ENCODE results near the gene VWC2L. TPM values are rescaled to one million over a fixed set of nuclear protein-coding genes. Genes with fewer than 3 reads are reported as not detected.

Gene VWC2L
- total and polyA plus RNA-seq, 10 of the 15 experiments (the other 5 are each of a cell fraction or from before 2014, with no cell fraction given), result not detected

DNA sequence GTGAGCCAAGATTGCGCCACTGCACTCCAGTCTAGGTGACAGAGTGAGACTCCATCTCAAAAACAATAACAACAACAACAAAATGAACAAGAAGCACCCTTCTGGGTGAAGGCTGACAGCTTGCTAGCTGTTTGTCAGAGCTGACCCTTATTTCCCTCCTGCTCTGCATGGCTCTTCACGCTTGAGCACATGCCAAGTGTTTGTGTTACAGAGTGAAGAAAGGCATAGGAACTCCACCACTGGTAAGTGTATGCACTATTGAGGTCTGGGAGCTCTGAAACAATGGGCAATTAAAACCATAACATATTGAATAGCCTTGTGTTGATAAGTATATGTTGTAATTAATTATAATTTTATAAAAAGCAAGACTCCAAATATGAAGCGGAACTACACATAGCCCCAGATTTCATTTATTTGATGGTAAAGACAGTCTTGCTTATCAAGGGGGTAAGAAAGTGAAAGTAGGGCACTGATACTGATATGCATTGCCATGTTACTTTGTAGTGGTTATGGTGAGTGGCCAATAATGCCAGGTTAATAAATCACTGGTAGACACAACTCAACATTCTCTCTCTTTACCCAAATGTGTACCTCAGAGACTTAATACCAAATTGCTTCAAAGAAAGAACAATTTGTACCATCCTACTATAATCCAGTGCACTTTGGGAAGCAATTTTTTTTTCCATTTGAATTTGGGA is 163.4 kb downstream of the VWC2L start:
- Histone ChIP-seq H3K27me3 (replicated peaks in 1 of 2; ENCODE audit: control insufficient read depth in 2 of 2, insufficient read depth in 2 of 2, low read length in 1 of 2) (no peaks in the 10 kb centered on the region), H3K36me3 (ENCODE audit: control insufficient read depth in 2 of 2, insufficient read depth in 2 of 2, low read length in 1 of 2) (no peaks in the 10 kb centered on the region), H3K4me1 (ENCODE audit: control insufficient read depth, insufficient read depth, low read length) (no peaks in the 10 kb centered on the region), H3K4me2 (ENCODE audit: control insufficient read depth, insufficient read depth) (no peak overlapping the region), H3K79me2 (ENCODE audit: control insufficient read depth, insufficient read depth, low read length) (no peaks in the 10 kb centered on the region), H3K4me3 (no peak overlapping the region), H3K9me3 (replicated peaks; ENCODE audit: control insufficient read depth, insufficient read depth, low read length) (no peaks in the 10 kb centered on the region; the same call in 2 of the 3 replicates), H3K9ac (ENCODE audit: control insufficient read depth, insufficient read depth, low read length) (no peak overlapping the region), H4K20me1 (ENCODE audit: control insufficient read depth, insufficient read depth) (no peaks in the 10 kb centered on the region), H3K27ac (ENCODE audit: control insufficient read depth, insufficient read depth) (no peak overlapping the region), H2AFZ (ENCODE audit: control insufficient read depth, low read depth, low read length) (no peak overlapping the region)
- FAIRE-seq, result peak; percentile 18
- 82% methylated on average over 3 of the region's 3 CpGs for WGBS (ENCODE audit: insufficient coverage, insufficient replicate concordance, low lambda C conversion rate, missing lambda C conversion rate)
- in situ Hi-C loops (cut with MboI), result no loop called here
- TF ChIP-seq CHD4 (IDR thresholded peaks at IDR 0.05) (no peak), DPF2 (IDR thresholded peaks at IDR 0.05) (no peak), SPI1 (IDR thresholded peaks at IDR 0.05; ENCODE audit: borderline replicate concordance, insufficient read depth, low read depth, low read length) (no peak), ZBED1 (IDR thresholded peaks at IDR 0.05; ENCODE audit: borderline replicate concordance) (no peak), TARDBP (IDR thresholded peaks at IDR 0.05; ENCODE audit: borderline replicate concordance) (no peak), ESRRA (IDR thresholded peaks at IDR 0.05; ENCODE audit: low read length) (no peak), EP300 (IDR thresholded peaks at IDR 0.05; ENCODE audit: borderline replicate concordance in 1 of 2, control insufficient read depth in 1 of 2, low read depth in 2 of 2, low read length in 2 of 2) (no peak), MTA2 (IDR thresholded peaks at IDR 0.05; ENCODE audit: low read depth) (no peak), NR2F1 (conservative IDR thresholded peaks at IDR 0.05) (no peak), MYB (IDR thresholded peaks at IDR 0.05; ENCODE audit: borderline replicate concordance, low read depth, low read length) (no peak), SREBF1 (IDR thresholded peaks at IDR 0.05; ENCODE audit: low read length) (no peak), KDM1A (IDR thresholded peaks at IDR 0.05; ENCODE audit: borderline replicate concordance) (no peak), JUNB (IDR thresholded peaks at IDR 0.05) (no peak), ZNF384 (IDR thresholded peaks at IDR 0.05; ENCODE audit: borderline replicate concordance, low read depth, low read length) (no peak)
- TF ChIP-seq, protein P1, sequence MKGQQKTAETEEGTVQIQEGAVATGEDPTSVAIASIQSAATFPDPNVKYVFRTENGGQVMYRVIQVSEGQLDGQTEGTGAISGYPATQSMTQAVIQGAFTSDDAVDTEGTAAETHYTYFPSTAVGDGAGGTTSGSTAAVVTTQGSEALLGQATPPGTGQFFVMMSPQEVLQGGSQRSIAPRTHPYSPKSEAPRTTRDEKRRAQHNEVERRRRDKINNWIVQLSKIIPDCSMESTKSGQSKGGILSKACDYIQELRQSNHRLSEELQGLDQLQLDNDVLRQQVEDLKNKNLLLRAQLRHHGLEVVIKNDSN (IDR thresholded peaks at IDR 0.05; ENCODE audit: borderline replicate concordance, extremely low read length, insufficient read depth, low read depth, low read length), result no peak
- ATAC-seq, result peak; percentile 85
- intact Hi-C loops (cut with micrococcal nuclease; ENCODE audit: unreplicated experiment), result no loop called here
- ChIA-PET SMC1A (ENCODE audit: uncharacterized antibody, unreplicated experiment) (interaction anchor here (0.6 to 1.2 kb wide), 2 partner anchors 13 to 293 kb away, joined by 3 to 4 read pairs; no protein-coding TSS in a partner anchor), RAD21 (ENCODE audit: unreplicated experiment) (no interaction called here), POLR2A (no interaction called here), CTCF (interaction anchor here (0.6 to 1.4 kb wide), 2 partner anchors 13 to 399 kb away, joined by 3 to 4 read pairs; no protein-coding TSS in a partner anchor)
- BruUV-seq (replicated peaks), result no TSS peak
- DNase-seq (ENCODE audit: low read depth, low spot score), result no peak
